SH-SY5Y (cell line): ENCODE data around the gene SNX15.

Experiments used
- GATA2 ChIP-seq: IDR thresholded peaks from 2 replicates; pipeline ENCODE4 v1.6.1; 2011; ENCODE audit warnings: mild to moderate bottlenecking, low read depth, low read length
- GATA3 ChIP-seq: IDR thresholded peaks from 2 replicates; pipeline ENCODE4 v1.6.1; 2011; ENCODE audit warnings: low read depth, mild to moderate bottlenecking, low read length, moderate library complexity

DNA sequence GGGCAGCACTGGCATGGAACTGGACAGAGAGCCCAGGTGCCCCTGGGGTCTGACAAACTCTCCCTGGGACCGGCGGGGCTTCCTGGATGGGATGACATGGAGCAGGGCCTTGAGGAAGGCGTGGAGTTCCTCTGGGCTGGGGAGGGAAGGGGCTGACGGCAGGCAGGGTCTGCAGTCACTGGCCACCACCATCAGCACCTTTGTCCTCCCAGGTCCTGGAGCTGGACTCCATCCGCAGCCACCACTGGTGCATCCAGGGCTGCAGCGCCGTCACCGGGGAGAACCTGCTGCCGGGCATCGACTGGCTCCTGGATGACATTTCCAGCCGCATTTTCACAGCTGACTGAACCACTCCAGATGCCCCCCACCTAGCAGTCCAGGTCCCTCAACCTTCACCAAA, 5.7 kb upstream of the SNX15 start:
- TF ChIP-seq GATA2, result no peak
- TF ChIP-seq GATA3, result no peak
